GM23338 (cell line): Measurements from ENCODE around the gene CFAP65. TPM values are rescaled to one million over a fixed set of nuclear protein-coding genes. Genes with fewer than 3 reads are reported as not detected.

Experiments used
- ATAC-seq: fragments of 200-7000 bp; cut with Tn5 transposase; 3 replicates; pipeline ENCODE4 v1.9.1; 2020
- DNase-seq: peaks from one replicate; pipeline ENCODE4 v3.0.0-alpha.2; 2015; ENCODE audit warnings: low spot score
- H2AFZ ChIP-seq: fragments of 200-600 bp; sonication (generic); 2 replicates; pipeline ENCODE4 v1.8.0; 2016; ENCODE audit warnings: antibody characterized with exemption, mild to moderate bottlenecking, moderate library complexity
- H3F3A ChIP-seq: fragments of 200-600 bp; sonication (generic); replicated peaks from 2 replicates; pipeline ENCODE4 v1.8.0; 2017; ENCODE audit warnings: antibody characterized with exemption, mixed run types, low read depth
- H3K27ac ChIP-seq: fragments of 200-600 bp; sonication (generic); 2 replicates; pipeline ENCODE4 v1.6.1; 2016; ENCODE audit warnings: low read depth
- H3K27me3 ChIP-seq: fragments of 200-600 bp; sonication (generic); 2 replicates; pipeline ENCODE4 v1.8.0; 2016; ENCODE audit warnings: mild to moderate bottlenecking, mixed run types, moderate library complexity; ENCODE audit not compliant: insufficient read depth
- H3K36me3 ChIP-seq: fragments of 200-600 bp; sonication (generic); 2 replicates; pipeline ENCODE4 v1.8.0; 2016; ENCODE audit warnings: mild to moderate bottlenecking; ENCODE audit not compliant: insufficient read depth
- H3K4me1 ChIP-seq: fragments of 200-600 bp; sonication (generic); 2 replicates; pipeline ENCODE4 v1.8.0; 2016; ENCODE audit warnings: mild to moderate bottlenecking, moderate library complexity; ENCODE audit not compliant: insufficient read depth
- H3K4me2 ChIP-seq: fragments of 200-600 bp; sonication (generic); 2 replicates; pipeline ENCODE4 v1.7.1; 2017; ENCODE audit warnings: mixed run types
- H3K4me3 ChIP-seq: fragments of 200-600 bp; sonication (generic); 2 replicates; pipeline ENCODE4 v1.6.1; 2016; ENCODE audit warnings: mixed run types
- H3K79me2 ChIP-seq: fragments of 200-600 bp; sonication (generic); replicated peaks from 2 replicates; pipeline ENCODE4 v1.8.0; 2017; ENCODE audit warnings: mild to moderate bottlenecking; ENCODE audit not compliant: insufficient read depth
- H3K9me2 ChIP-seq: fragments of 200-600 bp; sonication (generic); 2 replicates; pipeline ENCODE4 v1.8.0; 2017; ENCODE audit not compliant: insufficient read depth
- H4K20me1 ChIP-seq: fragments of 200-600 bp; sonication (generic); replicated peaks from 2 replicates; pipeline ENCODE4 v1.8.0; 2017; ENCODE audit warnings: mild to moderate bottlenecking; ENCODE audit not compliant: insufficient read depth
- H3K27ac Mint-ChIP-seq: 2 replicates; pipeline ENCODE4 v1.8.0; 2020; ENCODE audit warnings: inconsistent platforms, mild to moderate bottlenecking, moderate library complexity, mixed read lengths
- H3K27me3 Mint-ChIP-seq: 3 replicates; pipeline ENCODE4 v1.8.0; 2022; ENCODE audit warnings: low read depth, mild to moderate bottlenecking, moderate library complexity, mixed read lengths, inconsistent platforms; ENCODE audit not compliant: insufficient read depth, poor library complexity
- H3K36me3 Mint-ChIP-seq: 3 replicates; pipeline ENCODE4 v1.8.0; 2021; ENCODE audit warnings: low read depth, mild to moderate bottlenecking, inconsistent platforms, moderate library complexity, mixed read lengths
- H3K4me1 Mint-ChIP-seq: 3 replicates; pipeline ENCODE4 v1.8.0; 2020; ENCODE audit warnings: mild to moderate bottlenecking, inconsistent platforms, mixed read lengths
- H3K4me3 Mint-ChIP-seq: 3 replicates; pipeline ENCODE4 v1.8.0; 2021; ENCODE audit warnings: moderate library complexity, mild to moderate bottlenecking, inconsistent platforms, mixed read lengths
- H3K9me3 Mint-ChIP-seq: 3 replicates; pipeline ENCODE4 v1.8.0; 2020; ENCODE audit warnings: moderate library complexity, mild to moderate bottlenecking, inconsistent platforms, mixed read lengths
- CTCF ChIP-seq, 2 experiments: fragments of 200-600 bp in 1 of 2; sonication (generic) in 1 of 2; conservative IDR thresholded peaks; 2 replicates each; pipeline versions ENCODE4 v1.5.1 to v1.6.1; 2016 to 2017; ENCODE audit warnings: antibody characterized with exemption in 2 of 2, low read depth in 2 of 2, mild to moderate bottlenecking in 2 of 2, moderate library complexity in 1 of 2
- ETS1 ChIP-seq: IDR thresholded peaks from 2 replicates; pipeline ENCODE4 v1.6.1; 2016; ENCODE audit warnings: antibody characterized with exemption
- EZH2 ChIP-seq: fragments of 200-600 bp; sonication (generic); IDR thresholded peaks from one replicate; pipeline ENCODE4 v1.8.0; 2017; ENCODE audit warnings: antibody characterized with exemption, mild to moderate bottlenecking, low read depth; ENCODE audit not compliant: unreplicated experiment
- EZH2phosphoT487 ChIP-seq: fragments of 200-600 bp; sonication (generic); IDR thresholded peaks from one replicate; pipeline ENCODE4 v1.8.1; 2018; ENCODE audit warnings: antibody characterized with exemption; ENCODE audit not compliant: unreplicated experiment
- JUNB ChIP-seq: IDR thresholded peaks from one replicate; pipeline ENCODE4 v1.6.1; 2016; ENCODE audit warnings: antibody characterized with exemption; ENCODE audit not compliant: unreplicated experiment
- NANOG ChIP-seq: IDR thresholded peaks from 2 replicates; pipeline ENCODE4 v1.6.1; 2016; ENCODE audit warnings: antibody characterized with exemption, borderline replicate concordance
- POLR2AphosphoS5 ChIP-seq: IDR thresholded peaks from 2 replicates; pipeline ENCODE4 v1.6.1; 2016; ENCODE audit warnings: antibody characterized with exemption, low read depth
- REST ChIP-seq: IDR thresholded peaks from one replicate; pipeline ENCODE4 v1.6.1; 2018; ENCODE audit warnings: antibody characterized with exemption; ENCODE audit not compliant: unreplicated experiment
- ZNF114 ChIP-seq: fragments of 250-450 bp; sonication (Bioruptor Pico); IDR thresholded peaks from 2 replicates; pipeline ENCODE4 v1.5.0; 2020; ENCODE audit warnings: mild to moderate bottlenecking, moderate library complexity
- ZNF331 ChIP-seq: fragments of 250-450 bp; sonication (Bioruptor Pico); IDR thresholded peaks from 2 replicates; pipeline ENCODE4 v1.5.0; 2020; ENCODE audit warnings: low read depth, mild to moderate bottlenecking, moderate library complexity
- polyA plus RNA-seq: library from polyadenylated mRNA; unstranded; fragments of >200 nt; fragmentation: Nextera tagmentation; extraction: Ambion mirVana; gene quantifications from 2 replicates; pipeline ENCODE4 v1.2.1, GENCODE V29; 2016
- total RNA-seq: library from RNA; depleted of rRNA; stranded (reverse); fragments of >200 nt; shearing (Covaris generic); gene quantifications from 2 replicates; pipeline ENCODE4 v1.2.3, GENCODE V29; 2014

Gene CFAP65
- total and polyA plus RNA-seq, 2 experiments from 2014 or later = 0.38 to 0.74 TPM

- no peak for ATAC-seq
- Histone ChIP-seq H3K4me1 (no peaks in the 10 kb centered on the region; the same call in 1 of the 2 replicates), H3K4me2 (no peak overlapping the region), H3K27me3 (no peaks in the 10 kb centered on the region), H3K4me3 (no peak overlapping the region), H3K27ac (no peak overlapping the region), H3K9me2 (no peaks in the 10 kb centered on the region), H4K20me1 (peaks cover 5% of the 10 kb centered on the region; the same call in 1 of the 2 replicates), H2AFZ (no peak overlapping the region), H3K79me2 (no peaks in the 10 kb centered on the region), H3K36me3 (no peaks in the 10 kb centered on the region), H3F3A (no peaks in the 10 kb centered on the region)
- Mint-ChIP-seq H3K27ac (no peak overlapping the region), H3K27me3 (peaks cover 2% of the 10 kb centered on the region), H3K9me3 (no peaks in the 10 kb centered on the region), H3K36me3 (no peaks in the 10 kb centered on the region), H3K4me1 (peaks cover 3% of the 10 kb centered on the region; the same call in 1 of the 3 replicates), H3K4me3 (no peak overlapping the region)
- no peak for TF ChIP-seq NANOG
- no peak for TF ChIP-seq JUNB
- no peak for TF ChIP-seq EZH2phosphoT487
- TF ChIP-seq POLR2AphosphoS5 = no peak
- TF ChIP-seq EZH2 = no peak
- no peak for TF ChIP-seq ZNF114
- TF ChIP-seq ETS1 = no peak
- no peak for TF ChIP-seq REST
- TF ChIP-seq ZNF331 = no peak
- no peak for TF ChIP-seq CTCF (conservative IDR thresholded peaks at IDR 0.05; ENCODE audit: low read depth in 2 of 2)
- no peak for DNase-seq
Observed at GRCh38 chr2:219079417-219079816, 38.1 kb upstream of the CFAP65 start.

DNA sequence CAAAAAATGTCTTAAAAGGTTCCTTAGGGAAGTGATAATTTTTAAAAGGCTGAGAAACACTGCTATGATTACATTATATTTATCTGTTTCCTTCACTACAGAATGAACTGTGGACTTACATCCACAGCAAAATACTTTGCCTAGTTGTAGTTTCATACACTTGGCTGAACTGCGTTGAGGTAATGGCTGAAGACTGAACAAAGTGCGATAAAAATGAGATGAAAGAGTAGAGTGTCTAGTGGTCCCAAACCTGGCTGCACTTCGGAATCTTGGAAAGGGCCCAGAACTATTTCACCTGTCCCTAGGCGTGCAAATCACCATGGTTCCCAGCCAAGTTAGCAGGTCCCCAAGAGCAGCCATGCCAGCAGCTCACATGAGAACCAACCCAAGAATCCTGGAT lies 37.6 kb upstream of the CFAP65 start:
- DNase-seq (no peak), ATAC-seq (no peak)
- H3K36me3 Mint-ChIP-seq = no peaks in the 10 kb centered on the region
- no peaks in the 10 kb centered on the region for H3K9me3 Mint-ChIP-seq
- H3K4me3 Mint-ChIP-seq = no peak overlapping the region
- H4K20me1 ChIP-seq = peaks cover 5% of the 10 kb centered on the region; the same call in 1 of the 2 replicates
- no peak overlapping the region for H2AFZ ChIP-seq
- H3K27ac ChIP-seq = no peak overlapping the region
- no peak overlapping the region for H3K4me3 ChIP-seq
- no peaks in the 10 kb centered on the region for H3K9me2 ChIP-seq
- no peak overlapping the region for H3K27ac Mint-ChIP-seq
- no peaks in the 10 kb centered on the region for H3K36me3 ChIP-seq
- peaks cover 3% of the 10 kb centered on the region for H3K4me1 ChIP-seq
- peaks cover 6% of the 10 kb centered on the region for H3K4me1 Mint-ChIP-seq
- no peaks in the 10 kb centered on the region for H3K79me2 ChIP-seq
- H3K4me2 ChIP-seq = no peak overlapping the region
- H3K27me3 ChIP-seq = no peaks in the 10 kb centered on the region
- H3K27me3 Mint-ChIP-seq = peaks cover 2% of the 10 kb centered on the region
- H3F3A ChIP-seq = no peaks in the 10 kb centered on the region
- no peak for TF ChIP-seq CTCF (conservative IDR thresholded peaks at IDR 0.05; ENCODE audit: low read depth in 2 of 2)
- TF ChIP-seq EZH2 = no peak
- no peak for TF ChIP-seq EZH2phosphoT487
- no peak for TF ChIP-seq JUNB
- no peak for TF ChIP-seq ZNF114
